ENCODE results near the gene HOXB5.

GRCh38 chr17:48556576-48557401, 36.8 kb downstream of the HOXB5 start:
- TF ChIP-seq ARNTL (CRISPR knock-in tag; IDR thresholded peaks at IDR 0.05; ENCODE audit: borderline replicate concordance, low read depth): no peak
- TF ChIP-seq RARB (CRISPR knock-in tag; IDR thresholded peaks at IDR 0.05): no peak
